Neuron (in vitro differentiated cells): ENCODE data around the gene ABCB11.
"Not testable (repeated sequence)": the region's sequence is repeated elsewhere in the genome, so short reads cannot be mapped to it uniquely, and the experiment has no call there.

Source experiments
- H2AFZ ChIP-seq: one replicate; pipeline ENCODE4 v1.6.1; 2013; ENCODE audit warnings: low read depth, mild to moderate bottlenecking, inconsistent platforms, low read length, moderate library complexity
- H3K27me3 ChIP-seq: one replicate; pipeline ENCODE4 v1.6.1; 2013; ENCODE audit warnings: low read length; ENCODE audit not compliant: insufficient read depth
- H3K36me3 ChIP-seq: one replicate; pipeline ENCODE4 v1.6.1; 2013; ENCODE audit warnings: low read length; ENCODE audit not compliant: insufficient read depth
- H3K4me1 ChIP-seq: one replicate; pipeline ENCODE4 v1.6.1; 2013; ENCODE audit warnings: low read length; ENCODE audit not compliant: insufficient read depth
- H3K4me3 ChIP-seq: 2 replicates; pipeline ENCODE4 v1.5.1; 2013; ENCODE audit warnings: mild to moderate bottlenecking, low read length, moderate library complexity
- H3K9me3 ChIP-seq: one replicate; pipeline ENCODE4 v1.6.1; 2013; ENCODE audit warnings: low read length

Gene ABCB11

GRCh38 chr2:168945508-168945907 lies 85.6 kb downstream of the ABCB11 start:
- H3K9me3 ChIP-seq, result no peaks in the 10 kb centered on the region
- no peaks in the 10 kb centered on the region for H3K4me1 ChIP-seq
- H3K4me3 ChIP-seq, result no peak overlapping the region
- peaks cover 3% of the 10 kb centered on the region for H3K27me3 ChIP-seq
- no peak overlapping the region for H2AFZ ChIP-seq
- H3K36me3 ChIP-seq, result no peaks in the 10 kb centered on the region

GRCh38 chr2:168944065-168944464 lies 87.1 kb downstream of the ABCB11 start:
- Histone ChIP-seq H3K36me3 (no peaks in the 10 kb centered on the region), H3K4me1 (no peaks in the 10 kb centered on the region), H3K27me3 (peaks cover 3% of the 10 kb centered on the region), H2AFZ (no peak overlapping the region), H3K4me3 (no peak overlapping the region), H3K9me3 (no peaks in the 10 kb centered on the region)

GRCh38 chr2:168941297-168941696 lies 89.8 kb downstream of the ABCB11 start:
- H2AFZ ChIP-seq, result no peak overlapping the region
- no peaks in the 10 kb centered on the region for H3K4me1 ChIP-seq
- no peaks in the 10 kb centered on the region for H3K36me3 ChIP-seq
- no peak overlapping the region for H3K4me3 ChIP-seq
- H3K9me3 ChIP-seq, result no peaks in the 10 kb centered on the region
- H3K27me3 ChIP-seq, result no peaks in the 10 kb centered on the region

- peaks cover 4% of the 10 kb centered on the region for H3K4me1 ChIP-seq
- H3K36me3 ChIP-seq, result no peaks in the 10 kb centered on the region
- no peaks in the 10 kb centered on the region for H3K27me3 ChIP-seq
- H3K9me3 ChIP-seq, result no peaks in the 10 kb centered on the region
- H3K4me3 ChIP-seq, result no peak overlapping the region
- no peak overlapping the region for H2AFZ ChIP-seq
These were observed 91.2 kb downstream of the ABCB11 start for GRCh38 chr2:168939918-168940317.

GRCh38 chr2:168939061-168939460 lies 92.1 kb downstream of the ABCB11 start:
- Histone ChIP-seq H3K4me3 (no peak overlapping the region), H3K36me3 (no peaks in the 10 kb centered on the region), H3K9me3 (no peaks in the 10 kb centered on the region), H3K4me1 (peaks cover 13% of the 10 kb centered on the region), H2AFZ (no peak overlapping the region), H3K27me3 (no peaks in the 10 kb centered on the region)

- no peaks in the 10 kb centered on the region for H3K9me3 ChIP-seq
- no peaks in the 10 kb centered on the region for H3K27me3 ChIP-seq
- H2AFZ ChIP-seq, result no peak overlapping the region
- no peaks in the 10 kb centered on the region for H3K36me3 ChIP-seq
- no peak overlapping the region for H3K4me3 ChIP-seq
- peaks cover 14% of the 10 kb centered on the region for H3K4me1 ChIP-seq
These were observed 95.1 kb downstream of the ABCB11 start for GRCh38 chr2:168935810-168936581.

GRCh38 chr2:168934826-168935225 lies 96.3 kb downstream of the ABCB11 start:
- H3K4me1 ChIP-seq, result peaks cover 14% of the 10 kb centered on the region
- no peak overlapping the region for H2AFZ ChIP-seq
- H3K4me3 ChIP-seq, result no peak overlapping the region
- H3K27me3 ChIP-seq, result no peaks in the 10 kb centered on the region
- no peaks in the 10 kb centered on the region for H3K36me3 ChIP-seq
- no peaks in the 10 kb centered on the region for H3K9me3 ChIP-seq

- not testable (repeated sequence) for H3K4me3 ChIP-seq, H3K27me3 ChIP-seq, H3K9me3 ChIP-seq, H3K36me3 ChIP-seq, H2AFZ ChIP-seq
- peaks cover 14% of the 10 kb centered on the region for H3K4me1 ChIP-seq
These were observed 99.0 kb downstream of the ABCB11 start for GRCh38 chr2:168932174-168932573.

- no peak overlapping the region for H3K4me3 ChIP-seq
- H3K4me1 ChIP-seq, result peaks cover 13% of the 10 kb centered on the region
- no peak overlapping the region for H2AFZ ChIP-seq
- no peaks in the 10 kb centered on the region for H3K36me3 ChIP-seq
- no peaks in the 10 kb centered on the region for H3K27me3 ChIP-seq
- H3K9me3 ChIP-seq, result no peaks in the 10 kb centered on the region
These were observed 100.9 kb downstream of the ABCB11 start for GRCh38 chr2:168930242-168930641.

- Histone ChIP-seq H3K4me3 (no peak overlapping the region), H3K4me1 (peaks cover under 1% of the 10 kb centered on the region), H3K36me3 (no peaks in the 10 kb centered on the region), H2AFZ (no peak overlapping the region), H3K9me3 (no peaks in the 10 kb centered on the region), H3K27me3 (no peaks in the 10 kb centered on the region)
These were observed 102.1 kb downstream of the ABCB11 start for GRCh38 chr2:168929031-168929430.

GRCh38 chr2:168928113-168928831 lies 102.9 kb downstream of the ABCB11 start:
- no peaks in the 10 kb centered on the region for H3K4me1 ChIP-seq
- no peaks in the 10 kb centered on the region for H3K27me3 ChIP-seq
- no peaks in the 10 kb centered on the region for H3K9me3 ChIP-seq
- H2AFZ ChIP-seq, result no peak overlapping the region
- H3K4me3 ChIP-seq, result no peak overlapping the region
- no peaks in the 10 kb centered on the region for H3K36me3 ChIP-seq

GRCh38 chr2:168926621-168927386 lies 104.3 kb downstream of the ABCB11 start:
- Histone ChIP-seq H2AFZ (no peak overlapping the region), H3K4me1 (no peaks in the 10 kb centered on the region), H3K9me3 (no peaks in the 10 kb centered on the region), H3K27me3 (no peaks in the 10 kb centered on the region), H3K4me3 (no peak overlapping the region), H3K36me3 (no peaks in the 10 kb centered on the region)

GRCh38 chr2:168920504-168921157 lies 110.5 kb downstream of the ABCB11 start:
- Histone ChIP-seq H3K9me3 (no peaks in the 10 kb centered on the region), H3K4me3 (no peak overlapping the region), H2AFZ (no peak overlapping the region), H3K36me3 (no peaks in the 10 kb centered on the region), H3K27me3 (no peaks in the 10 kb centered on the region), H3K4me1 (no peaks in the 10 kb centered on the region)
